Fibroblast of the aortic adventitia (primary cell): ENCODE measurements around the gene GMPR. TPM values are rescaled to one million over a fixed set of nuclear protein-coding genes. Genes with fewer than 3 reads are reported as not detected.

Experiments used
- DNase-seq: peaks from one replicate; pipeline ENCODE4 v3.0.0-alpha.2; 2010; ENCODE audit warnings: low read depth
- H3K4me3 ChIP-seq: 2 replicates; pipeline ENCODE4 v1.5.1; 2011; ENCODE audit warnings: low read depth, mild to moderate bottlenecking, control low read depth, low read length, moderate library complexity
- total RNA-seq: library from RNA; depleted of rRNA; stranded (reverse); fragments of >200 nt; gene quantifications from 2 replicates; pipeline ENCODE4 v1.2.3, GENCODE V29; 2012; ENCODE audit warnings: low replicate concordance
- TF ChIP-seq, protein P1 (sequence below): IDR thresholded peaks from 2 replicates; pipeline ENCODE4 v1.5.1; 2011; ENCODE audit warnings: mild to moderate bottlenecking, low read length, control low read depth, inconsistent platforms; ENCODE audit not compliant: insufficient read depth

The GMPR gene
- total RNA-seq, 1 donor: 24.8 TPM

DNA sequence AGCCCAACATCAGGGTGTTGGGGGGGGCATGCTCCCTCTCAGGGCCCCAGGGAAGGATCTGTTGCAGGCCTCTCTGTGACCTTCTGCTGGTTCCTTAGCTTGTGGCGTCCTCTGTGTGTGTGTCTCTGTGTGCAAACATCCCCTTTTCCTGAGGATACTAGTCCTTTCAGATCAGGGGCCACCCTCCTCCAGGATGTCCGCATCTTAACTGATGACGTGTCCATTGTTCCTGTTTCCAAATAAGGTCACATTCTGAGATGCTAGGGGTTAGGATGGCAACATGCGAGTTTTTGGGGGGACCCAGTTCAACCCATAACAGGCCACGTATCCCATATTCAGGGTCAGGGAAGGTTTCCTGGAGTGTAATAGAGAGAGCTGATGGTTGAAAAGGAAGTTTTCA lies 40.9 kb downstream of the GMPR start:
- H3K4me3 ChIP-seq: no peak overlapping the region
- TF ChIP-seq, protein P1, sequence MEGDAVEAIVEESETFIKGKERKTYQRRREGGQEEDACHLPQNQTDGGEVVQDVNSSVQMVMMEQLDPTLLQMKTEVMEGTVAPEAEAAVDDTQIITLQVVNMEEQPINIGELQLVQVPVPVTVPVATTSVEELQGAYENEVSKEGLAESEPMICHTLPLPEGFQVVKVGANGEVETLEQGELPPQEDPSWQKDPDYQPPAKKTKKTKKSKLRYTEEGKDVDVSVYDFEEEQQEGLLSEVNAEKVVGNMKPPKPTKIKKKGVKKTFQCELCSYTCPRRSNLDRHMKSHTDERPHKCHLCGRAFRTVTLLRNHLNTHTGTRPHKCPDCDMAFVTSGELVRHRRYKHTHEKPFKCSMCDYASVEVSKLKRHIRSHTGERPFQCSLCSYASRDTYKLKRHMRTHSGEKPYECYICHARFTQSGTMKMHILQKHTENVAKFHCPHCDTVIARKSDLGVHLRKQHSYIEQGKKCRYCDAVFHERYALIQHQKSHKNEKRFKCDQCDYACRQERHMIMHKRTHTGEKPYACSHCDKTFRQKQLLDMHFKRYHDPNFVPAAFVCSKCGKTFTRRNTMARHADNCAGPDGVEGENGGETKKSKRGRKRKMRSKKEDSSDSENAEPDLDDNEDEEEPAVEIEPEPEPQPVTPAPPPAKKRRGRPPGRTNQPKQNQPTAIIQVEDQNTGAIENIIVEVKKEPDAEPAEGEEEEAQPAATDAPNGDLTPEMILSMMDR: no peak
- no peak for DNase-seq

DNA sequence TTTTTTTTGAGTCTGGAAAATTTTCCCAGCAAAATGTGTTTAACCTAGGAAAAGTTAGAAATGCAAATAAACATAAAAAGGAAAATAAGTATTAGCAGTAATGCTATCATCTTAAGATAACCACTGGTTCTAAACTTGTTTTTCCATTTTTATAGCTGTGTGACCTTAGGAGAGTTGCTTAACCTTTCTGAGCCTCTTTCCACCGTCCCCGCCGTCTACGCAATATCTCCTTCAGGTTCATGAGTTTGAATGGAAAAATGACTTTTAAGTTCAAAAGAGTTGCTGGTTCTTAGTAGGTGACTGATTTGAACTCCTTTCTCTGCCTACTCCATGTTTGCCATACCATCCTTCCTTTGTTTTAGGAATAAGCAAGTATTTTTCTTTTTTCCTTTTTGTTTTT lies 44.0 kb downstream of the GMPR start:
- TF ChIP-seq, protein P1: no peak
- DNase-seq: no peak
- no peak overlapping the region for H3K4me3 ChIP-seq

DNA sequence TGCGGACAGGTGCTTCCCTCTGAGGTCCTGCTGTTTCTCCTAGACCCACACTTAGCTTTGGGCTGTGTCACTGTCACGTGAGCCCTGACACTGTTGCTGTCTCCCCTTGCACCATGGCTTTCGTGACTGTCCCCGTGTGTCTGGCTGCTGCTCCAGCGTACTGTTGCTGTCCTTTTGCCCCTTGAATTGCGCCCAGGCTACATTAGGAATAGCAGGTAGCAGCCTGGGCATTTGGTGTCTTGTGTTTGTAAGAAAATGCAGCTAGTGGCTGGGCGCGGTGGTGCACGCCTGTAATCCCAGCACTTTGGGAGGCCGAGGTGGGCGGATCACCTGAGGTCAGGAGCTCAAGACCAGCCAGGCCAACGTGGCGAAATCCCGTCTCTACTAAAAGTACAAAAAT lies 46.1 kb downstream of the GMPR start:
- no peak overlapping the region for H3K4me3 ChIP-seq
- no peak for DNase-seq
- TF ChIP-seq, protein P1: no peak

DNA sequence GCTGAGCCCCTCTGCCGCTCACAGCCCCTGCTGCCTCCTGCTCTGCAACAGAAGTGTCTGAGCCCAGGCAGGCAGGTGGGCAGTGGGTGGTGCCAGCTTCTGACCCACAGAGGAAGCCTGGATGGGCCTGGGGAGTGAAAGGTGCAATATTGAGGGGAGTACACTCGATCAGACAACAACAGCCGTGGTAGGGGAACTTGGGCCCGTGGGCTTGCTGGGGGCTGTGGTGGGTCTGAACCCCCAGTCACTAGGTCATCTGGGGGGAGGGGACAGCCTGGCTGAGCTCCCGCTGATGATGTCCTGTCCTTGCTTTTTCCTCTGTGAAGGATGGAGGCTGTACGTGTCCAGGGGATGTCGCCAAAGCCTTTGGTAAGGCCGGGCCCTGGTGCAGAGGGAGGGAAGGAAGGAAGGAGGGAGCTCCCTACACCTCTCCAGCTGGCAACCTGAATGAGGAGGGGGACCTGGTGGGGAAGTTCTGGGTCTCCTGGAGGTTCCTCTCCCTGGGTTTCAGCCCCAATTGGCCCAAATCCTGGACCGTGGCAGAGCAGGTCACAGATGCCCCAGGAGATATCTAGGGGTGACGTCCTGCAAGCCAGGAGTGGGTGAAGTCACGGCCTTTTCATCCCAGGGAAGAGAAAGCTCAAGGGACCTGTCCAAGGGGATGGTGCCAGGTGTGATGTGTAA lies 47.2 kb downstream of the GMPR start:
- no peak overlapping the region for H3K4me3 ChIP-seq

DNA sequence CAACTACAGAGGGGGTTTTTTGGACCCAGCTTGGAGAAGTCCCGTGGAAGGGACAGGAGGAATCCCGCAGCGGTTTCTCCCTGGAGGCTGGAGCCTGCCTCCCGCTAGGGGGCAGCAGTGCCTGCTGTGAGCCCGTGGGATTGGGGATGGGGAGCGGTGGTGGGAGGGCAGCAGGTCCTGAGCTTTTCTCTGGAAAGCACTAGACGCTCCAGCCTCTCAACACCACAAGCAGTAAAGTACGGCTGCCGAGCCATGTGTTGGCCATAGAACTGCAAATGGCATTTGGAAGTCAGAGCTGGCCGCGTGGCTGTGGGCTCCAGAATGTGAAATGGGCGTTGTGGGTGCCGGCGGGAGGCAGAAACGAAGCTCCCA lies 47.8 kb downstream of the GMPR start:
- TF ChIP-seq, protein P1: peak; percentile 80
- H3K4me3 ChIP-seq: no peak overlapping the region
- peak; percentile 24 for DNase-seq

More for the DNA sequence above, 47.2 kb downstream of the GMPR start:
- TF ChIP-seq, protein P1: no peak
- DNase-seq: no peak

DNA sequence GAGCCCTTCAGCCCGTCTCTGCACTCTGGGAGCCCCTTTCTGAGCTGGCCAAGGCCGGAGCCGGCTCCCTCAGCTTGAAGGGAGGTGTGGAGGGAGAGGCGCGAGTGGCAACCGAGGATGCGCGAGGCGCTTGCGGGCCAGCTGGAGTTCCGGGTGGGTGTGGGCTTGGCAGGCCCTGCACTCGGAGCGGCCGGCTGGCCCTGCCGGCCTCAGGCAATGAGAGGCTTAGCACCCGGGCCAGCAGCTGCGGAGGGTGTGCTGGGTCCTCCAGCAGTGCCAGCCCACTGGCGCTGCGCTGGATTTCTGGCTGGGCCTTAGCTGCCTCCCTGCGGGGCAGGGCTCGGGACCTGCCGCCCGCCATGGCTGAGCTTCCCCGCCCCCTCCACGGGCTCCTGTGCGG lies 49.8 kb downstream of the GMPR start:
- H3K4me3 ChIP-seq: no peak overlapping the region
- DNase-seq: no peak
- TF ChIP-seq, protein P1: no peak

DNA sequence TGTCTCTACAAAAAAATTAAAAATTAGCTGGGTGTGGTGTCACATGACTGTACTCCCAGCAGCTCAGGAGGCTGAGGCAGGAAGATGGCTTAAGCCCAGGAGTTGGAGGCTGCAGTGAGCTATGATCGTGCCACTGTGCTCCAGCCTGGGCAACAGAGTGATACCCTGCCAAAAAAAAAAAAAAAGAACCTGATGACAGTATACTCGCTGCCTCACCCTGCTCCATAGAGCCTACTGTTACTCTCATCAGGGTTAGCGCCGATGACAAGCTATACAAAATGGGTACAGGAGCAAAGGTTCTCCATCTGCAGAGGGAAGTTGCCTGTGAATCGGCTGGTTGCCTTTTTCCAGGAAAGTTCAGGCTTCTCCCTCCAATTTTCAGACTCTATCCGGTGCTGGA lies 53.4 kb downstream of the GMPR start:
- TF ChIP-seq, protein P1: no peak
- no peak overlapping the region for H3K4me3 ChIP-seq
- DNase-seq: no peak
